NCI-H146 treated with DMSO at 0.1 percent for 48 hours (cell line): ENCODE data around the gene NKD1.
A peak's percentile ranks its signal among the peaks of the same experiment; 100 is the strongest.

Source experiments
- DNase-seq: peaks from one replicate; lab custom pipeline; 2025; ENCODE audit not compliant: unreplicated experiment; lab: John Stamatoyannopoulos, UW

Gene NKD1

DNA sequence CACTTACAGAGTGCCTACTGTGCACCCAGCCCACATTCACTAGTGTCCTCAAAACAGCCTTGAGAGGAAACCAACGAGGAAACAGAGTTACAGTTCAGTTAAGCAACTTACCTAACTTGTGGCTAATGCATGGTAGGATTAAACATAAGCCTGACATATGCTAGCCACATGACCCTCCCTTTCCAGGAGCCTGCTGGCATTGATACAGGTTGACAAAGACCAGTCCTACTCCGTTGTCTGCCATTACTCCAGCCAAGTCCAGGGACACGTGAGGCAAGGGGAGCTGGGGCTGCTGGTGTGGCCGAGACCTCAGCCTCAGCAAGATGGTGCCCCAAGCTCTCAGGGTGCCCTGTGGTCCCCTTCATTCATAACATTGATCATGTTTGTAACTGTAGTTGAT, 95.0 kb downstream of the NKD1 start:
- DNase-seq: no peak

DNA sequence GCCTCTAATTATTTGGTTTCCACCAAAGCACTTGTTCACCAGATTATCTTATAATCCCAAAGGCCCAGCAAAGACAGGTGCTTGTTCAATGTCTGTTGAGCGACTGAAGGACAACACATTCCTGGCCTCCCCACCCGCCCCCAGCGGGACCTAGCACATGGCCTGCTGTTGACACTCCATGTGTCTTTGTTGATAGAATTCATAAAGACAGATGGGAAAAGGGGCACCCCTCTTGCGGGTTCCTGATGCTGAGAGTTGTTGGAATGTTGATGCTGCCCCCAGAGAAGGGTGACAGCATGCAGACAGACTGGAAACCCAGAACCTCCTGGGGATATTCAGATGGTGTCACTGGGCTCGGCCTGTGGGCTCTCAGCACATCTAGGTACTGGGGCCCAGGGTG, 96.0 kb downstream of the NKD1 start:
- DNase-seq: no peak

DNA sequence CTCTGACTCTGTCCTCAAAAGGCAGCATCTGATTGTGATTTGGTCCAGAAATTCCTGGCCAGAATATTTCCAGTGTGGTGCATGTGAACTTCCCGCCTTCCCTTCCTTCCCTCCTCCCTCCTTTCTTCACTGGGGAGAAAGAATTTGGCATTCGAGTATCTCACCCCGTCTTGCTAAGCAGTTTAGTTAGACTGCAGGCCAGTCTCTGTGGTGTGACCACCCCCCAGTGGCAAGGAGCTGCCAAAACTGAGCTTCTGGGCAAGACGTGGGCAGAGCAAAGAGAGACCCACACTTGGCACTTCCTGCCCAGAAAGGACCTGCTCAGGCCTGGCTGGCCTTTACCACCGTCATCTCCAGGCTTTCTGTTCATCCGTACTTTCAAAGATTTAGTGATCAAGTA, 96.5 kb downstream of the NKD1 start:
- DNase-seq: no peak

DNA sequence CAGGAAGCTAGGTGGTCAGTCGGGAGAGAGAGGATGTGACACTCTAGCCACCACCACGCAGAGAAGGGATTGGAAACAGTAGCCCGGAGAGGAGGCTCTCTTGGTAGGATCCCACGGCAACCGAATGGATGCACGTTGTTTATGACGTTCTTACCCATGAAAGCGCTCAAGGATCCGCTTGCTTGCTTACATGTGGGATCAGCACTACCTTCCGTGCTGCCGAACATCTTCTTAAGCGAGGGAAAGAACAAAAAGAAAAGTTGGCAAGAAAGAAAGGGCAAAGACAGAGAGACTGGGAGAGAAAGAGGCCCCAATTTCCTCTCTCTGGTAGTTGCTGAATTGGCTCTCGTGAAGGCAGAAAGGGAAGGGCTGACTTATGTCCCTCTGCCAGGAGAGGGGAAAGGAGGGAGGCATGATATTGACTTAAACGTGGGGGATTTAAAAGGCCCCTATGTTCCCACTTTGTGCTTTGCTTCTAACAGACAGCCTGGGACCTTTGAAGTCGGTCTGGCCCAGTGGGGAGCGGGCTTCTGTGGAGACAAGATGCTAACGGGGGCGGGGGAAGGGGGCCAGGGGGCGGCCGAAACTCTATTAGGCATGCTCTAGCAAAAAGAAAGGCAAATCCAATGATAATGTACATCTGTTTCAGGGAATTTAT, 97.5 kb downstream of the NKD1 start:
- no peak for DNase-seq

DNA sequence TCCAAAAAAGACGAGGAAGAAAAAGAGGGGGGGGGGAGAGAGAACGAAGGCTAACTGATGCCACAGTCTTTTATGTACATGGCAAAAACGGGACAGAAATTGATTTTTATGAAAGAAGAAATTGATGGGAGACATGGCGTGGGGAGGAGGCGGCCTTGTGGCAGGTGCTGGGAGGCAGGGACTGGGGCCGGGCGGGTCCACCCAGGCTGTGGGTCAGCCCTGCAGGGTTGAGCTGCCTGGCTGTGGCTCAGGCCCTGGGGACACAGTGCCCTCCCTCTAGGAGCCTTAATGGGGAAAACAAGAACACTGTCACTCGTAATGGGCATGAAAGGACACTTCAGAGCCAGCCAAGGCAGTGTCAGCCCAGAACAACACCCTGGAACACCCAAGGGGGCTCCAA, 98.1 kb downstream of the NKD1 start:
- no peak for DNase-seq

DNA sequence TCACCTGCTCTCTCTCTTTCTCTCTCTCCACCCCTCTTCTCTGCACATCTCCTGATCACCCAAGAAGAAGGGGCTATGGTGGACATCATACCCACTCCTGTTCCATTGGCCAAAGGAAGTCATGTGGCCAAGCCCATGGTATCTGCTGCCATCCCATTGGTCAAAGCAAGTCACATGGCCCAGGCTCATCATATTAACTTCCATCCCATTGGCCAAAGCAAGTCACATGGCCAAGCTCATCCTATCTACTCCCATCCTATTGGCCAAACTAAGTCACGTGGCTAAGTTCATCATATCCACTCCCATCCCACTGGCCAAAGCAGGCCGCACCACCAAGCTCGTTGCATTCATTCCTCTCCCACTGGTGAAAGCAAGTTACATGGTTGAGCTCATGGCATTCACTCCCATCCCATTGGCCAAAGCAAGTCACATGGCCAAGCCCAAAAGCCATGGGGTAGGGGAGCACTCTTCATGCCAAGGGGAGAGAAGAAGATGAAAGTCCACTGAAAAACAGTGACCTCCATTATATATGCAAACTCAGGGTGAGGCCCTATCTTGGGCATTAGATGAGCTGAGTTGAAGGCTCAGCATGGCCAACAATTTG, 103.7 kb downstream of the NKD1 start:
- DNase-seq: no peak

DNA sequence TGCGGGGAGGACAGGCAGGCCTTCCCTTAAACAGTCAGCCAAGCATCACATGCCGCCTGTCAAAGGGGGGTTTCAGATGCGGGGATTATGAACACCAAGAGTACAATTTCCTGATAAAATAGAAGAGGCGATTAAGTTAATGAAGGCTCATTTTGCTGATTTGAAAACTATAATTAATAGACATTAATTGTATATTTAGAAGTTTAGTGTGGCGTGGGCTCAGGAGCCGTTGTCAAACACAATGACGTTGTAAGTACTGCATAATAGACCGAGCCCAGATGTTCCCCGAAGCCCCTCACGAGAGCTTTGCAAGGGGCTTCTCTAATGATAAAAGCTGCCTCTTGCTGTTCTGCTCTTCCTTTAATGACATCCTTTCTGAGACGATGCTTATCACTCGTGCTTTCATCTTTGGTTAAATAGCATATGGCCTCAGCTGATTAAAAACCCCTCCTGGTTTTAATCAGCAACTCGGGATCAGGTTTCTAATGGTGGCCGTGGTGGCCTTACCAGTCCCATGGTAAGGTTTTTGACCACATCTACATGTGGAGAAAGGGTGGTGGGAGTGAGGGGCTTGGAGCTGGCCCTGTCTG, 104.7 kb downstream of the NKD1 start:
- no peak for DNase-seq

DNA sequence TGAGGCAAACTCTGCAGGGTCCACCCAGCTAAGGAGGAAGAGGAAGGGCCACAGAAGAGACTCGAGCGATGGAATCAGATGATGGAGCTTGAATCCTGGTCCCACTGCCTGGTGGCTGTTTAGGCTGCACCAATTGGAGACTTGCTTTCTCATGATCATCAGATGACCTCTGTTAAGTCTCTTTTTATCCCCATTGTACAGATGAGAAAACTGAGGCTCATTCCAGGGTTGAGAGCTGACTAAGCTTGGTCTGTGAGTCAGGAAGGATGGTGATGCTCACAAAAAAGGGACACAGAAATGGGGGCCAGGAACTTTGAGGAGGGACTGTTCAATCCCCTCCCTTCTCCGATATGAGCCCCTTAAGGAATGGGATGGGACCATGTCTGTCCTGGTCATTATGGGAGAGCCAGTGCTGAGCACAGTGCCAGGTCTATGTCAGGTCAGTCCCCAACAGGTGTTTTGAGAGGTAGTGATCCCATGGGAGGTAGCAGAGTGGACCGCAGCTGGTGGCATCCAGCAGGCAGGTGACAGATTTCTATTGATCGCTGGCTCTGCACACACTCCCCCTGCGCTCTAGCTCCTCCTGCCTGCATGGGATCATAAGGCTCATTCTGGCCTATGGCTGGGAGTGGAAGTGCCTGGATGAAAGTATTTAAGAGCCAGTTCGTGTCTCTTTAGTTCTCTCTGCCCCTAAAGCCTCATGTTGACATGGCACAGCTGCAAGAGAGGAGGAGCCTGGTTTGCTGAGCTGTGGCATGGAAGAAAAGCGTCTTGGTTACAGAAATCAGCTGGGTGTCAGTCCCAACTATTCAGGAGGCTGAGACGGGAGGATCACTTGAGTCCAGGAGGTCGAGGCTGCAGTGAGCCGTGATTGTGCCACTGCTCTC, 105.7 kb downstream of the NKD1 start:
- DNase-seq: peak; percentile 59

DNA sequence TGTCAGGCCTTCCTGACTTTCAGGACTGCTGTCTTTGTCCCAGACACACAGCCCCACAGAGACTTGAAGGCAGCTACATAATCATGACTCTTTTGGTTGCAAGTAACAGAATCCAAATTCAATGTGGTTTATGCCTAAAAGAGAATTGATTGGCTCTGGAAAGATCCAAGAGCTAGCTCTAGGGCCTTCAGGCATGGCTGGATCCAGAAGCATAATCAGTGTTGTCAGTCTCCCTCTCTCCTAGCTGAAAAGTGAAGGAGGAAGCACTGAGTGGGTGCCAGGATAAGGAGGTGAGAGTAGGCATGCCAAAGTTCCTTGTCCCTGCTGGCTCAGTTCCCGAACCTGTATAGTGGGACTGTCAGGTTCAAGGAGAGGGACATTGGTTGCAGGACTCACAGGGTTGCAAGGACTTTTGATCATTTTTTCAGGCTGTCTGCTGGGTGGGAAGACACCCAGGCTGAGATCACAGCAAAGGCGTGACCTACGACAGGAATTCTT, 107.4 kb downstream of the NKD1 start:
- no peak for DNase-seq

DNA sequence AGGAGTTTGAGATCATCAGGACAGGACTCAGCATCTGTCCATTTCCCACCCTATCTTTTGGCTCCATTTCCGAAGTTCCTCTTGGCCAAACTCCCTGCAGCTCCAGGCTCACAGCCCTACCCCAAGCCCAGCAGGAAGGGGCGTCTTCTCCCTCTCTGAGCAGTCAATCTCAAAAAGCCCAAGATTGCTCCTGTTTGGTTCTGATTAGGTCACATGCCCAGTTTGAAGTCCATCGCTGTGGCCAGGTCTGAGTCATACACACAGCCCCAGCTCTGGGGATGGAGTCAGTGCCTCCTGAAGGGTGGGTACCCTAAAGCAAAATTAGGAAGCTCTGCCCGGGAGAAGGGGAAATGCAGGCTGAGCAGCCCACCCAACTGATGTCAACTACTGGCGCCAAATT, 109.0 kb downstream of the NKD1 start:
- no peak for DNase-seq

DNA sequence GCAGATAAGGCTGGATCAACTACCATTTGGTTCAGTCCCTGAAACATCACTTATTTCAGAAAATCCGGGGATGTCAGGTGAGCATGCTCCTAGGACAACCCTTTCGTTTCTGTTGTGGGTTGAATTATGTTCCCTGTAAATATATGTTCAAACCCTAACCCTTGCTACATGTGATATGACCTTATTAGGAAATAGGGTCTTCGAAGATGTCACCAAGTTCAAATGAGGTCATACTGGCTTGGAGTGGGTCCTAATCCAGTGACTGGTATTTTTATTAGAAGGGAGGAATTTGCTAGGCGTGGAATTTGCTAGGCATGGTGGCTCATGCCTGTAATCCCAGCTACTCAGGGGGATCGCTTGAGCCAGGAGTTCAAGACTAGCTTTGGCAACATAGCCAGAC, 111.6 kb downstream of the NKD1 start:
- DNase-seq: no peak

DNA sequence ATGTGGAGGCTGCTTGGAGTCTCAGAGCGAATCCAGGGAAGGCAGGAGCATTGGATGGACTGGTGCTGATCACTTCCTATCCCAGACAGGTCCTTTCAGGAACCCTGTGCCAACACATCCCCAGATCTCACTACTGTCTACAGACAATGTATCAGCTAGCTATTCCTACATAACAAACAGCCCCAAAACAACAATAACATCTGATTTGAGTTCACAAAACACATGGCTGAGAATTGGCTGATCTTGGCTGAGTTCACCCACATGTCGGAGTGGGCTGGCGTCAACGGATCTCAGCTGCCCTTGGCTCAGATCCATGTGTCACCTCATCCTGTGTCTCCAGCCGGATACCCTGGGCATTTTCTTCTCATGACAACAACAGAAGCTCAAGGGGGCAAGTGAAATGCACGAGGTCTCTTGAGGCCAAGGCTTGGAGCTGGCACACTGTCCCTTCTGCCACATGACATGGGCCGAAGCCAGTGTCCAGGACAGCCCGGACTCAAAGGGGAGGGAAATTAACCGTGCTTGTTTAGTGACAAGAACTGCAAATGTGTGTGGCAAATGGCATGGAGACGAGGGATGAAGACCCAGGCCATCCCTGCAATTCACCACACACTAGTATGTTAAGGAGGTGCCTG, 114.2 kb downstream of the NKD1 start:
- DNase-seq: no peak

DNA sequence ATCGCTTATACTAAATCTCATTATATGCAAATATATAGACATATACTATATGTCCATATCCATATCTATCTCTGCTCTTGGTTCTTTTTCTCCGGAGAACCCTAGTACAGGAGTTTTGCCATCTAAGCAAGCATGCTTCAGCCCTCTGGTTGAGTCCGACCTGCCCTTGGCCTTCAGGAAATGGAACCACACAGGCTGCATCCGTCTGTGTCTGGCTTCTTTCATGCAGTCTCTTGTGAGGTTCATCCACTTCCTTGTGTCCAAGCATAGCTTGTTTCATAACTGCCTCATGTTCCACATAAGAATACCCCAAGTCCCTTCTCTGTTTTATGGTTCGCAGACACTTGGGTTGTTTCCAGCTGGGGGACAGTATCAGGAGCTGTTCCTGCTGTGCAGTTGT, 116.1 kb downstream of the NKD1 start:
- DNase-seq: no peak

DNA sequence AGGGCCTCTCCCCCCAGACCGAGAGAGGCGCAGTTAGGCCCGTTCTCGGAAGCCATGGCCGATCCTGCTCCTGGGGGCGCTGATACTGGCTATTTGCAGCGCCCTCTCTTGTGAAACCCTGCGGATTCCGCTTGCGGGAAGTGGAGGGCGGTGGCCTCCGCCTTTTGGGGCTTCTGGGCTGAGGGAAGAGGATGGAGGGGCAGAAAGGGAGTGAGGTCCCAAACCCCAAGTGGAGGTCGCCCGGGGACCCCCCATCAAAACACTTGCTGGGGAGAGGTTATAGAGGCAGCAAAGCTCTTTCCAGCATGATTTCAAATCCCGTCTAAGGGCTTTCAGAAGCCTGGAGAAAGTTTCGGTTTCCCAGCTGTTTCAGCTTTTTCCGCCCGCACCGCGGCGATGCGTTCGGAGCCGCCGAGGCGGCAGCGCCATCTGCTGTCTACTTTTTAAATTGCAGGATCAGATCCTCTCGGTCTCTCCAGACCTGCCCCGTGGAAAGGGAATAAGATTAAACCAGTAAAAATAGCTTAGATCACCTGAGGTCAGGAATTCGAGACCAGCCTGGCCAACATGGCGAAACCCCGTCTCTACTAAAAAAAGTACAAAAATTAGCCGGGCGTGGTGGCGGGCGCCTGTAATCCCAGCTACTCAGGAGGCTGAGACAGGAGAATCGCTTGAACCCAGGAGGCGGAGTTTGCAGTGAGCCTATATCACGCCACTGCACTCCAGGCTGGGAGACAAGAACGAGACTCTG, 117.1 kb downstream of the NKD1 start:
- DNase-seq: peak; percentile 2

DNA sequence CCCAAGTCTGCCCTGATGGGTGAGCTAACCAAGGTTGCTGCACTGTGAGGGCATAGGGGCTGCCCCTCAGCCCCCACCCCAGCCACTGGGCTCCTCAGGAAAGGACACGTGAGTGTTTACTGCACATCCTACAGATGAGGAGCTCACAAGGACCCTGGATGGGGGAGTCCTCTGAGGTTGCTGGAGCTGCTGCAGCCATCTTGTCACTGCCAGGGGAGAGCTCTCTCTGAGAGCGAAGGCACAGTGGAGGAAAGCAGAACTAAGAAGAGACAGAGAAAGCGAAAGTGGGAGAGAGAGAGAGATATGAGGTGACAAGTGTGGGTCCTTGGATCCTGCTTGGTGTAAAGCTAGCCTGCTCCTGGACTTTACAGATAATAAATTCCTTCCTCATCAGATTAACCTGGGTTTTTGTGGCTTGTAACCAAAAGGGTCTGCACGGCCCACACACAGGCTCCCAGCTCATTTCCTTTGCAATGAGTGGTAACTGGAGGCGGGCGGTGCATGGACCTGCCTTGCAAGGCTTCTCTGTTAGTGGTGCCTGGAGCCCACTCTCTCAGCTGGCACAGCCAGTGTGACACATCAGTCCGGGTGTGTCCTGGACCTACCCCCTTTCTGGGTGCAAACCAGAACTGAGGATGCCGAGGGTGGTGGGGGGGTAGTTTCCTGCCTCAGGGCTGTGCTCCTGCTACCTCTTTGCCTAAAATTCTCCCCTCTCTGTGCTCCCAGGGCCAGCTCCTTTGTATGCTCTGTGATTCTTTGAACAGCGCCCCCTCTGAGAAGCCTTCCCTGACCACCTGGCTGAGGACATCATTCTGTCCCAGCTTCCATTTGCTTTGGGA, 118.7 kb downstream of the NKD1 start:
- DNase-seq: no peak

DNA sequence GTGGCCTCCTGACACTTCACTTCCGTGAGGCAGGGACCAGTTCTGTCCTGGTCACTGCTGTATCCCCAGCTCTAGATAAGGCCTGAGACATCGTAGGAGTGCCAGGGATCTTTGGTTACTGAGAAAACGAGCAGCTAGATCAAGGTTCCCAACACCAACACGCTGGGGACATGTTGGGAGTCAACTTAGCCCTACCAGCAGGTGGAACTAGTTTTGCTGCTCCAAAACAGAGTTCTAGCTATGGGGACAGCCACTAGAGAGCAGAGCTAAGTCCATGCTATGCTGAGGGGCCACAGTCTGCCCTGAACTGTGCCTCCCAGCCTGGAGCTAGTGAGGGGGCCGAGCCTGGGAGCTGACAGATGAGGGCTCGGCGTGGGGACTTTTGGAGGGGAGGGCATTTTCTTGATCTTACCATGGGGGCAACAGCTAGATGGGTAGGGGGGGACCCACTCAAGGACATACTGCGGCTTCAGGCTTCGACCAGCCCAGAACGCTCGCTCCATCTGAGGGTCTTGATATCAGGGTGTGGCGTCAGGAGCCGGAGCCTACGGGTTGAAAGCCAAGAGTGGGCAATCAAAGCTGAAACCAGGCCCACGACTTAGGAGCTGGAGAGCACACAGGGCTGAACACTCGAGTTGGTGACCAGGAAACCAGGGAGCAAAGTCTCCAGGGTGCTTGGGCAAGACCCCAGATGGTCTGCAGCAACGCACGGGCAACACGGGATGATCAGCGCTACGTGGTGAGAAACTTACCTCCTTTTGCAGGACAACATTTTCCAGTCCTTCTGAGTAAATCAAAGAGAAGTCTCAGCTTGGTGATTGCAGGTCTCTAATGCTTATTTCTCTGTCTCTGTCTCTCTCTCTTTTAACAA, 119.5 kb downstream of the NKD1 start:
- DNase-seq: no peak

DNA sequence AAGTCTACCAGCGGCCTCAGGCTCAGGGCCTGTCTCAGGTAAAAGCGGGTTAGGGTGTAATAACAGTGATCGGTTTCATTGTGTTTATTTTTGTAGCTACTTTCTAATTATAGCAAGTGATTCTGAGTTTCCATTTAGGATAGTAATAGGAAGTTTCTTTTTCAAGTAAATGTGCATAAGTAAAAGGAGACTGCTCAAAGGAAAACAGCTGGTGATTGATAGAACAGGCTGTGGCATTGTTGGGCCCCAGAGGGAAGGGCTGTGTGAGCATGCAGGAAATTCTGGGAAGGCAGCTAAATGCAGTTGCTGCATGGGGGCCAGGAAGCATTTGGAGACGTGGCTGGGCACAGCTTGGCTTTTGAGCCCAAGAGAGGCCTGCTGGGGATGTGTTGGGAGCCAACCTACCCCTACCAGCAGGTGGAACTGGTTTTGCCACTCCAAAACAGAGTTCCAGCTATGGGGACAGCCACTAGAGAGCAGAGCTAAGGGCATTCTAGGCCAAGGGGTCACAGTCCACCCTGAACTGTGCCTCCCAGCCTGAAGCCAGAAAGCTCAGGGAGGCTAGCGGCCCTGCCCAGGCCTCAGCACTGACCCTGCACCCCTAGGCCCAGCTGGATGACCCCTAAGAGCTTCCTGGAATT, 120.3 kb downstream of the NKD1 start:
- no peak for DNase-seq

DNA sequence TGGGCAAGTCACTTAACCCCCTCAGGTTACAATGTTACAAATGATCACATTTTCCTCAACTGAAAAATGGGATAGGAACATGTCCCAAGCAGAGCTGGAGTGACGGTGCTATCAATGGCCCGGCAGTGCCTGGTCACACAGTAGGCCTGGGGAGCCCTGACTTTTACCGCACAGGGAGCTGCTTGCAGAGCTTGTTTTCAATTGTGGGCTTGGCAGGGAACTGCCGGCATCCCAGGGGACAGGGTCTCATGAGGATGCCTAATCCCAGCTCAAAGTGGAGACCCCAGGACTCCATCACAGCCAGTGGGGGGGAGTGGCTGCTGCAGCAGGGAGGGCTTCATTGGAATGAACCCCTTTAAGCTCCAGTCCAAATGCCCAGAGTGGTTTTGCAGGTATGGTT, 121.5 kb downstream of the NKD1 start:
- no peak for DNase-seq
